Measurements from ENCODE around the gene CTDSP2. TPM values are rescaled to one million over a fixed set of nuclear protein-coding genes. Genes with fewer than 3 reads are reported as not detected.

The CTDSP2 gene
- total and polyA plus RNA-seq, 7 donors: 13.9 to 91.8 (median 71.3) TPM

GRCh38 chr12:57771873-57772428, 74.6 kb downstream of the CTDSP2 start, which contains the start of gene METTL1:
METTL1 (minus strand) TSS chr12:57772105; CDS start chr12:57772083, 22 bp downstream.
- WGBS, 3 donors: 0% methylated on average over 28 of the region's 28 CpGs
- H3K9me3 ChIP-seq: no peaks in the 10 kb centered on the region
- peak; percentile 95 to 97 for DNase-seq
- H3K4me1 ChIP-seq: peaks cover 6% of the 10 kb centered on the region
- peak within 1 kb of the TSS; percentile 89 for H3K4me3 ChIP-seq
- ATAC-seq: peak; percentile 96 to 97 (median 96)
- TF ChIP-seq CTCF (IDR thresholded peaks at IDR 0.05): no peak
- intact Hi-C loops (cut with DNase I): no loop called here
- peaks cover 7 to 45% of the 10 kb centered on the region in 2 donors for H3K36me3 ChIP-seq (ENCODE audit: insufficient read depth in 1 of 2, low read depth in 1 of 2)
- H3K27me3 ChIP-seq (ENCODE audit: insufficient read depth in 3 of 3, low read length in 2 of 3): peaks cover 0 to 1% (median 0%) of the 10 kb centered on the region in 3 donors
- peak within 1 kb of the TSS; percentile 92 for H3K27ac ChIP-seq

- peak; percentile 90 to 93 for DNase-seq
- Histone ChIP-seq H3K27me3 (ENCODE audit: insufficient read depth in 3 of 3, low read length in 2 of 3) (peaks cover 0 to 6% (median 5%) of the 10 kb centered on the region in 3 donors), H3K4me1 (peaks cover 11% of the 10 kb centered on the region), H3K27ac (peak overlapping the region; percentile 92), H3K36me3 (ENCODE audit: insufficient read depth in 1 of 2, low read depth in 1 of 2) (peaks cover 7 to 45% of the 10 kb centered on the region in 2 donors), H3K4me3 (peak overlapping the region; percentile 89), H3K9me3 (no peaks in the 10 kb centered on the region)
- WGBS, 3 donors: 1 to 3% (median 2%) methylated on average over 16 of the region's 16 CpGs
- peak; percentile 71 to 79 (median 74) for ATAC-seq
- no peak for TF ChIP-seq CTCF (IDR thresholded peaks at IDR 0.05)
- intact Hi-C loops (cut with DNase I): no loop called here
These were observed 75.2 kb downstream of the CTDSP2 start for GRCh38 chr12:57771236-57771872.

GRCh38 chr12:57770734-57771133, 75.8 kb downstream of the CTDSP2 start:
- DNase-seq (no peak), ATAC-seq (no peak)
- Histone ChIP-seq H3K27ac (peak overlapping the region; percentile 92), H3K4me1 (peaks cover 17% of the 10 kb centered on the region), H3K9me3 (no peaks in the 10 kb centered on the region), H3K4me3 (peak overlapping the region; percentile 89), H3K36me3 (ENCODE audit: insufficient read depth in 1 of 2, low read depth in 1 of 2) (peaks cover 7 to 42% of the 10 kb centered on the region in 2 donors), H3K27me3 (ENCODE audit: insufficient read depth in 3 of 3, low read length in 2 of 3) (peaks cover 0 to 12% (median 10%) of the 10 kb centered on the region in 3 donors)
- WGBS, 3 donors: 77 to 93% (median 86%) methylated on average over 4 of the region's 4 CpGs
- TF ChIP-seq CTCF (IDR thresholded peaks at IDR 0.05): no peak
- intact Hi-C loops (cut with DNase I): no loop called here

Other genes starting within 250 kb of the CTDSP2 start
- gene DTX3, start 241.9 kb downstream of the CTDSP2 start, total RNA-seq: 1 to 10 TPM; 3.5 to 9.1 (median 4.2) TPM
- 1 to 10 TPM; 4.4 to 5.2 (median 4.5) TPM for gene DTX3, start 241.9 kb downstream of the CTDSP2 start, polyA plus RNA-seq
- 1 to 10 TPM; 2.9 to 9.2 (median 3.5) TPM for gene ARHGEF25, start 235.3 kb downstream of the CTDSP2 start, total RNA-seq
- 1 to 10 TPM; 3.2 to 4.5 (median 4.2) TPM for gene ARHGEF25, start 235.3 kb downstream of the CTDSP2 start, polyA plus RNA-seq
- gene B4GALNT1, start 213.5 kb downstream of the CTDSP2 start, total RNA-seq: 10 to 100 TPM in 3 of 4 donors, 1 to 10 TPM in 1; 9.1 to 26.6 (median 12.1) TPM
- 10 to 100 TPM in 1 of 3 donors, 1 to 10 TPM in 2; 8.2 to 46.7 (median 8.8) TPM for gene B4GALNT1, start 213.5 kb downstream of the CTDSP2 start, polyA plus RNA-seq
- 10 to 100 TPM; 56.6 to 64.4 (median 61.5) TPM for gene OS9, start 152.6 kb downstream of the CTDSP2 start, total RNA-seq
- 10 to 100 TPM; 53.0 to 76.4 (median 74.6) TPM for gene OS9, start 152.6 kb downstream of the CTDSP2 start, polyA plus RNA-seq
- 1 to 10 TPM; 3.5 to 9.6 (median 5.8) TPM for gene AGAP2, start 108.0 kb downstream of the CTDSP2 start, total RNA-seq
- 1 to 10 TPM; 2.5 to 3.9 (median 2.9) TPM for gene AGAP2, start 108.0 kb downstream of the CTDSP2 start, polyA plus RNA-seq
- gene TSPAN31, start 101.7 kb downstream of the CTDSP2 start, total RNA-seq: 10 to 100 TPM; 14.6 to 21.0 (median 18.8) TPM
- gene TSPAN31, start 101.7 kb downstream of the CTDSP2 start, polyA plus RNA-seq: 10 to 100 TPM; 16.8 to 31.2 (median 23.2) TPM
- 10 to 100 TPM; 38.0 to 74.1 (median 53.6) TPM for gene CDK4, start 94.4 kb downstream of the CTDSP2 start, total RNA-seq
- 100 to 1,000 TPM in 1 of 3 donors, 10 to 100 TPM in 2; 52.8 to 105 (median 56.6) TPM for gene CDK4, start 94.4 kb downstream of the CTDSP2 start, polyA plus RNA-seq
- 1 to 10 TPM; 7.8 to 9.4 (median 8.8) TPM for gene MARCHF9, start 91.6 kb downstream of the CTDSP2 start, total RNA-seq
- 1 to 10 TPM; 5.7 to 8.8 (median 7.2) TPM for gene MARCHF9, start 91.6 kb downstream of the CTDSP2 start, polyA plus RNA-seq
- under 1 TPM in 3 of 4 donors, not detected in 1; 0.42 to 0.54 (median 0.50) TPM for gene CYP27B1, start 79.7 kb downstream of the CTDSP2 start, total RNA-seq
- gene CYP27B1, start 79.7 kb downstream of the CTDSP2 start, polyA plus RNA-seq: under 1 TPM in 2 of 3 donors, not detected in 1; 0.06 to 0.10 TPM
- gene METTL1, start 74.6 kb downstream of the CTDSP2 start, total RNA-seq: 10 to 100 TPM; 24.3 to 56.5 (median 30.4) TPM
- 10 to 100 TPM; 18.8 to 80.9 (median 19.0) TPM for gene METTL1, start 74.6 kb downstream of the CTDSP2 start, polyA plus RNA-seq
- 1 to 10 TPM in 3 of 4 donors, under 1 TPM in 1; 0.89 to 1.9 (median 1.4) TPM for gene EEF1AKMT3, start 74.1 kb downstream of the CTDSP2 start, total RNA-seq
- gene EEF1AKMT3, start 74.1 kb downstream of the CTDSP2 start, polyA plus RNA-seq: 1 to 10 TPM in 1 of 3 donors, under 1 TPM in 2; 0.62 to 2.0 (median 0.66) TPM
- 10 to 100 TPM; 31.5 to 52.8 (median 50.2) TPM for gene TSFM, start 63.9 kb downstream of the CTDSP2 start, total RNA-seq
- 10 to 100 TPM; 39.5 to 74.3 (median 59.2) TPM for gene TSFM, start 63.9 kb downstream of the CTDSP2 start, polyA plus RNA-seq
- gene AVIL, start 28.0 kb downstream of the CTDSP2 start, total RNA-seq: 1 to 10 TPM; 1.9 to 7.5 (median 4.7) TPM
- gene AVIL, start 28.0 kb downstream of the CTDSP2 start, polyA plus RNA-seq: 1 to 10 TPM in 2 of 3 donors, under 1 TPM in 1; 0.94 to 4.6 (median 1.8) TPM
- gene ATP23, start 94.8 kb upstream of the CTDSP2 start, total RNA-seq: 10 to 100 TPM in 2 of 4 donors, 1 to 10 TPM in 2; 7.4 to 13.5 (median 9.5) TPM
- gene ATP23, start 94.8 kb upstream of the CTDSP2 start, polyA plus RNA-seq: 10 to 100 TPM in 1 of 3 donors, 1 to 10 TPM in 2; 6.3 to 28.8 (median 8.7) TPM

Measured in psoas muscle (tissue), 8 donors.